ENCODE data around the gene PIKFYVE. TPM values are rescaled to one million over a fixed set of nuclear protein-coding genes. Genes with fewer than 3 reads are reported as not detected.
"Not testable (repeated sequence)": the region's sequence is repeated elsewhere in the genome, so short reads cannot be mapped to it uniquely, and the experiment has no call there.

The PIKFYVE gene
- total RNA-seq, 1 experiment from 2014 or later = 38.4 TPM

DNA sequence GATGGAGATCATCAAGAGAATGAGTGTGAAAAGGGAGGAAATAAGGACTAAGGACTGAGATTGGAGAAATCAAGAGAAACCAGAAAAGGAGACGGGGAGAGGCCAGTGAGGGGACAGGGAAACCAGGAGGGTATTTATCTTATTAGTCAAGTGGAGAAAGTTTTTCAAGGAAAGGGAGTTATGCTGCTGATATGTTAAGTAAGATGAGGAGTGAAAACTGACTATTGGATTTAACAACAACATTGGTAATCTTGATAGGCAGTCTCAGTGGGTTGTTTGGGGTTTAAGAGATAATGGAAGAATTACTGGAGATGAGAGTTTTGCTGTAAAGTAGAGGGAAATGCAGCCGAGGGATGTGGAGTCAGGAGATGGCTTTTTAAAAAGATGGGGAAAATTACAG lies 30.6 kb downstream of the PIKFYVE start:
- no peak for DNase-seq (ENCODE audit: extremely low read depth, low read depth)

DNA sequence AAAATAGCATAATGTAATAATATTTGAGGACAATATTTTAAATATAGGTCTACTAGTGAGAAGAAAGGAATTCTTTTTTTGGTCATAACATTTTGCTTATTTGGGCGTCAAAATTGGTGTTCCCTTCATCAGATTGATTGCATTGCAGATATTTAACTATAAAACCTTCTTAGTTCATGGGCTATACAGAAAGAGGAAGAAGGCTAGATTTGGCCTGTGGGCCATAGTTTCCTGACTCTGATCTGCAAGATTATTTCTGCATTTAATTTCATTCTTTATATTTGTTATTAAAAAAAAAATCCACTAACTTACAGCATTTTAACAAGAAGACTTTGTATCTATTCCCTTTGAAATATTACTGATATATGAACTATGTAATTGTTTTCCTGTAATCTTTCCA lies 31.9 kb downstream of the PIKFYVE start:
- DNase-seq (ENCODE audit: extremely low read depth, low read depth) = no peak

- DNase-seq (ENCODE audit: extremely low read depth, low read depth) = no peak
Measured at GRCh38 chr2:208300847-208301618, 35.0 kb downstream of the PIKFYVE start.

- DNase-seq (ENCODE audit: extremely low read depth, low read depth) = no peak
Measured at GRCh38 chr2:208304157-208304556, 38.1 kb downstream of the PIKFYVE start.

GRCh38 chr2:208304695-208305094 lies 38.6 kb downstream of the PIKFYVE start:
- DNase-seq (ENCODE audit: extremely low read depth, low read depth) = no peak

DNA sequence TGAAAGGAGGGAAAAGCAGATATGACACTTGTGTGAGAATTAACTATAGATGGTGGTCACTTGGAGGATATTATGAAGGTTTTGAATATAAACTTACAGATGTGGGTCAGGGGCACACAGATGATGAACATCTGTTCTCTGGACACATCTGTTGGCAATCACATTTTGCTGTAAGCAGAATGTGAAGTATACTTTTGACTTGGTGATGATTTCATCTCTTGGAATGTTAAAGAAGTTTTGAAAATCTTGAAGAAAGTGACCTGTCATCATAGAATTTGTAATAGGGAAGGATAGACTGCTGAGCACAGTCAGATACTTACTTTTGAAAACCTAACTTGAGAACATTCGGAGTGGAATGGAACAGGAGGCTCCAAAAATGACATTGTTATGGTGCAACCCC lies 40.2 kb downstream of the PIKFYVE start:
- DNase-seq (ENCODE audit: extremely low read depth, low read depth) = no peak

DNA sequence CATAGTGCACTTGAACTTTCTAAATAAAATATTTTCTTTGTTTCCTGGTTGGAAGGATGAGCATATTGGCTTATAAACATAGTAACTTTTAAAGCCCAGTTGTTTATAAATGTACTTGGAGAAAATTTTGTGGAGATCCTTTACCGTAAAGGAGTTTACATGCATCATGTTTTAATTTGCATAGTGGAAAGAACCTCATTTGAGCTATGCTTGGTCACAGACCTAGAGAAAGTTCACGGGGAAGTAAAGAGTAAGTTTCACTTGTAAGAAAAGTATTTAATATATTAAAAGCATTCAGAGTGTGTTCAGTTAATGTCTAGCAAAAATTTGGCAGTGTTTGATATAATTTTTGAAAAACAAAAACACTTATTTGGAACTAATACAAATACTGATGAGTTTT lies 45.3 kb downstream of the PIKFYVE start:
- DNase-seq (ENCODE audit: extremely low read depth, low read depth) = no peak

DNA sequence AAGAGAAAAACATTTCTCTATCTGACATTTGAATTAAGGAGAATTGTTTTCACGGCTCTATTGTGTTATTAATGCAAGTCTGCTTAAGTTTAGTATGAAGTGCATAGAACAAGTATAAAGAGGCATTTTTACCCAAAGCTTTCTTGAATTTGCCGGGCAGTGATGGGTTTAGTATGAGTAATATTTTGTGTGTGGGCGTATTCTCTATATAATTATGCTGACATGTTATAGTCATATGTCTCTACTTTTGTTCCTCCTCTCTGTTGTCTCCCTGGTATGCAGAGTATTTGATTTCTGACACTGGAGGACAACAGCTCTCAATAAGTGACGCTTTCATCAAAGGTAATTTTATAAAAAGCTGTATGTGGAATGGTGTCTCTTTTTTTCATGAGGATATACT lies 45.9 kb downstream of the PIKFYVE start:
- DNase-seq (ENCODE audit: extremely low read depth, low read depth) = no peak

DNA sequence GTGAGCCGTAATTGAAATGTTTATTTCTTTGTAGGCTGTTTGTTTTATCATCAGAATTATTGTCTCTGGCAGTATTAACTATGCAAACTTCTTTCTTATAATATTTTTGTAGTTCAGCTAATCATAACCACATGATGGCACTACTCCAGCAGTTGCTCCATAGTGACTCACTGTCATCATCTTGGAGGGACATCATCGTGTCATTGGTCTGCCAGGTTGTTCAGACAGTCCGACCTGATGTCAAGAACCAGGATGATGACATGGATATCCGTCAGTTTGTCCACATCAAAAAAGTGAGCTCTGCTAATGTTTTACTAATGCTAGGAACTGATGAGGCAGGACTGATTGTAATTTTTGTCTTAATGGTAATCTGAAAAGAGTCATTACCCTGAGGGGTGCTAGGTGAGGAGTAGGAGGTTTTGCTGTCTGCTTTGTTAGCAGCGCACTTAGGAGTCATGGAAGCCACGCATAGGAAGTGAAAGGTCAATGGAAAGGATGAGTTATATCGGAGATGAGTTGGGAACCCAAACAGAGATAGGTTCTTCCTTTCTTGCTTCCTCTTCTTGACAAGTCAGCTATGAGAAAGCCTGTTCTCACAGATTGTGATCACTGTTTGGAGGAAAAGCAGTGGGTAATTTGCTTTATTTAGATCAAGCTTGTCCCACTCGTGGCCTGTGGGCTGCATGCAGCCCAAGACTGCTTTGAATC lies 49.2 kb downstream of the PIKFYVE start:
- no peak for DNase-seq (ENCODE audit: extremely low read depth, low read depth)

- DNase-seq (ENCODE audit: extremely low read depth, low read depth) = no peak
Measured at GRCh38 chr2:208318127-208318526, 52.1 kb downstream of the PIKFYVE start.

- DNase-seq (ENCODE audit: extremely low read depth, low read depth) = no peak
Measured at GRCh38 chr2:208319391-208319790, 53.3 kb downstream of the PIKFYVE start.

DNA sequence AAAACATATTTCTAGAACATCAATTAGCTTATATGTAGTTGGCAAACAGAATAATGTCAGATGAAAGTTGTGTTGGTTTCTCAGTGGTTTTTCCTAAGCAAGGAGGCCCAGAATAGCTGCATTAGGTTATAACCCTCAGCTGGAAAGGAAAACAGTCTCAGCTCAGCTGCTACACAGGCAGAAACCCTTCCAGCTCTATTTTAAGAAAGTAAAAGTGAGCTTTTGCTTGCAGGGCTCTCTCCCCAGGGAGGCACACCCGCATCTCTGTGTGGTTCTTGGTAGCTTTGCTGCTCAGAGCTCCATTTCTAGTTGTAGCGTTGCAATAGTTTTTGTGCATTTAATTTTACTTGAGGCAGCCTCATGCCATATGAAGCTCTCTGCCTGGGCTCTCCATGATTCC lies 54.6 kb downstream of the PIKFYVE start:
- DNase-seq (ENCODE audit: extremely low read depth, low read depth) = no peak

- no peak for DNase-seq (ENCODE audit: extremely low read depth, low read depth)
Measured at GRCh38 chr2:208326016-208326415, 60.0 kb downstream of the PIKFYVE start.

DNA sequence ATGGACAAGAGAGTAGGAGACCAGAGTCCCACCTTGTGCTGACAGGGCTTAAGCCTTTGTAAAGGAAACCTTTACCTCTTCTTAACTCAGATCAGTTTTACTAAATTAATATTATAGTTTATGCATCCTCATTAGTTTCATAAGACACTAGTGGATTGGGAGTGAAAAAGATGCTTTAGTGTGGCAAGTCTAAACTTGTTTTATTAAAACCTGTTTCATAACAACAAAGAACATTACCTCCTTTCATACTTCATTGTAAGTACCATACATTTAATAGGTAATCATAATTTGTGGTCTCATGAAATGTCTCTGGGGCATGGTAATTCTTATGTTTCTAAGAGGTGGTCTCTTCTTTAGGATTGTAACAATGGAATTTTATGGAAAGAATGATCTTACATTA lies 63.4 kb downstream of the PIKFYVE start:
- DNase-seq (ENCODE audit: extremely low read depth, low read depth) = no peak

- DNase-seq (ENCODE audit: extremely low read depth, low read depth) = no peak
Measured at GRCh38 chr2:208334230-208334629, 68.2 kb downstream of the PIKFYVE start.

- no peak for DNase-seq (ENCODE audit: extremely low read depth, low read depth)
Measured at GRCh38 chr2:208346756-208347155, 80.7 kb downstream of the PIKFYVE start.

GRCh38 chr2:208350610-208351009 lies 84.6 kb downstream of the PIKFYVE start:
- no peak for DNase-seq (ENCODE audit: extremely low read depth, low read depth)

DNA sequence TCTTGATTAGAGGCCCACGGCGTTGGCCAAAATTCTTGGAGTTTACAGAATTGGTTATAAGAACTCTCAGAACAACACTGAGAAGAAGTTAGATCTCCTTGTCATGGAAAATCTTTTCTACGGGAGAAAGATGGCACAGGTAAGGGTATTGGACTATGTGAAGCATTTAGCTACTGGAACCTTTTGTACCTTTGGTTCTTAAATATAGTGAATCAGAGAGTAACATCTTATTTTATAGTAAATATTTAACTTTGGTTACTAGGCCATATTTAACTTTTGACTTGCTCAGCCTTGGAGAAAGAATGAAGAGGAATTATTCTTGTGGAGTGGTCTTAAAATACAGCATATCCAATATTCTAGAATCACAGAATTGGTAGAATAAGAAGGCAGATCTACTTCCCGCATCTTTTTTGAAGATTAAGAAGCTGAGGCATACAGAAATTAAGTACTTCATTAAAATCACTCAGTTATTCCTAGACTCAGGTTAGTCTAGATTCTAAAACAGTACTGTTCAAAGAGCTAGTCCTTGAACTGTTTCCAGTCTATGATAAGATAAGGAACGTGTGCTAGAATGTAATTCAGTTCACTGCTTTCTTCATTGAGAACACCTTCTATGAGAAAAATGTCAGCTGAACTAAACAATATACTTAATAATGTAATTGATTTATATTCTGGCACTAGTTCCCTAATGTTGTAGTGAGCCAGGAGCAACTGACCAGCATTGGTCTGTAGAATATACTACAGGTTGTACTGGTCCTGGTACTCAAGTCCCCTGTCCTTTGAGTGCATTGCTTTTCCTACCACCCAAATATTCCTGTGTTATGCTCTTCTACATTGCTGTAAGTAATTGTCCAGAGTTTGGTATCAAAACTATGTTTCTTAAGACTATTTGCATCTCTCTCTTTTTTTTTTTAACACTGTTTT lies 86.9 kb downstream of the PIKFYVE start:
- no peak for DNase-seq (ENCODE audit: extremely low read depth, low read depth)

- DNase-seq (ENCODE audit: extremely low read depth, low read depth) = no peak
Measured at GRCh38 chr2:208354964-208355381, 88.9 kb downstream of the PIKFYVE start.

GRCh38 chr2:208356420-208356819 lies 90.4 kb downstream of the PIKFYVE start:
- not testable (repeated sequence) for DNase-seq (ENCODE audit: extremely low read depth, low read depth)

All from NCI-H460 (cell line).